OCI-LY3 (cell line): Measurements from ENCODE around the gene ATP13A2.

Experiments
- CTCF ChIP-seq: fragments of 200-600, 300-600 bp; sonication (generic); IDR thresholded peaks from 2 replicates; pipeline ENCODE4 v1.5.1; 2014; ENCODE audit warnings: antibody characterized with exemption, low read length, low read depth
- EZH2phosphoT487 ChIP-seq: fragments of 200-600 bp; shearing (Covaris generic); IDR thresholded peaks from 2 replicates; pipeline ENCODE4 v1.6.1; 2018; ENCODE audit warnings: antibody characterized with exemption, mixed run types, low read depth

GRCh38 chr1:17032741-17033140 is 21.0 kb upstream of the ATP13A2 start:
- no peak for TF ChIP-seq CTCF
- no peak for TF ChIP-seq EZH2phosphoT487
